ENCODE results near the gene ACOT7.

DNA sequence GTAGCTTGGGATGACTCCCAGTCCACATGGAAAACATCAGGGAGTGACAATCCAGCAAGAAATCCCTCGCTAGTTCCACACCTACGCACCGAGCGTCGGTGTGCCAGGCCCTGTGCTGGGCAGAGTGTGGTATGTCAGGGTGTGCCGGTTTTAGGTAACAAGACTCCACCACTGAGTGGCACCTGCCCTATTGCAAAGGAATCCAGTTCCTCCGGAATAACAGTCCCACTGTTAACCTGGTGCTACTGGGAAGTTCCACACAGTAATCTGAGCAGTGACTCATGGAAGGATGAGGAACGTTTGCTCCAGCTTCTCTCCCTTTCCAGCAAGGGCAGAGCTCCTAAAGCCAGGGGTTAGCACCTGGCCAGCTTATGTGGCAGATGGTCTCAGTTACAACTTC lies 173.3 kb downstream of the ACOT7 start:
- TF ChIP-seq, protein P1, sequence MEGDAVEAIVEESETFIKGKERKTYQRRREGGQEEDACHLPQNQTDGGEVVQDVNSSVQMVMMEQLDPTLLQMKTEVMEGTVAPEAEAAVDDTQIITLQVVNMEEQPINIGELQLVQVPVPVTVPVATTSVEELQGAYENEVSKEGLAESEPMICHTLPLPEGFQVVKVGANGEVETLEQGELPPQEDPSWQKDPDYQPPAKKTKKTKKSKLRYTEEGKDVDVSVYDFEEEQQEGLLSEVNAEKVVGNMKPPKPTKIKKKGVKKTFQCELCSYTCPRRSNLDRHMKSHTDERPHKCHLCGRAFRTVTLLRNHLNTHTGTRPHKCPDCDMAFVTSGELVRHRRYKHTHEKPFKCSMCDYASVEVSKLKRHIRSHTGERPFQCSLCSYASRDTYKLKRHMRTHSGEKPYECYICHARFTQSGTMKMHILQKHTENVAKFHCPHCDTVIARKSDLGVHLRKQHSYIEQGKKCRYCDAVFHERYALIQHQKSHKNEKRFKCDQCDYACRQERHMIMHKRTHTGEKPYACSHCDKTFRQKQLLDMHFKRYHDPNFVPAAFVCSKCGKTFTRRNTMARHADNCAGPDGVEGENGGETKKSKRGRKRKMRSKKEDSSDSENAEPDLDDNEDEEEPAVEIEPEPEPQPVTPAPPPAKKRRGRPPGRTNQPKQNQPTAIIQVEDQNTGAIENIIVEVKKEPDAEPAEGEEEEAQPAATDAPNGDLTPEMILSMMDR (IDR thresholded peaks at IDR 0.05), result no peak
- TF ChIP-seq SIN3A (IDR thresholded peaks at IDR 0.05; ENCODE audit: borderline replicate concordance, insufficient read depth, low read depth, low read length) (no peak), POLR2AphosphoS5 (IDR thresholded peaks at IDR 0.05; ENCODE audit: low read depth, low read length) (no peak; the same call in 1 of the 2 replicates), TCF7L2 (IDR thresholded peaks at IDR 0.05; ENCODE audit: low read depth, low read length) (no peak)
- TF ChIP-seq, protein P2, sequence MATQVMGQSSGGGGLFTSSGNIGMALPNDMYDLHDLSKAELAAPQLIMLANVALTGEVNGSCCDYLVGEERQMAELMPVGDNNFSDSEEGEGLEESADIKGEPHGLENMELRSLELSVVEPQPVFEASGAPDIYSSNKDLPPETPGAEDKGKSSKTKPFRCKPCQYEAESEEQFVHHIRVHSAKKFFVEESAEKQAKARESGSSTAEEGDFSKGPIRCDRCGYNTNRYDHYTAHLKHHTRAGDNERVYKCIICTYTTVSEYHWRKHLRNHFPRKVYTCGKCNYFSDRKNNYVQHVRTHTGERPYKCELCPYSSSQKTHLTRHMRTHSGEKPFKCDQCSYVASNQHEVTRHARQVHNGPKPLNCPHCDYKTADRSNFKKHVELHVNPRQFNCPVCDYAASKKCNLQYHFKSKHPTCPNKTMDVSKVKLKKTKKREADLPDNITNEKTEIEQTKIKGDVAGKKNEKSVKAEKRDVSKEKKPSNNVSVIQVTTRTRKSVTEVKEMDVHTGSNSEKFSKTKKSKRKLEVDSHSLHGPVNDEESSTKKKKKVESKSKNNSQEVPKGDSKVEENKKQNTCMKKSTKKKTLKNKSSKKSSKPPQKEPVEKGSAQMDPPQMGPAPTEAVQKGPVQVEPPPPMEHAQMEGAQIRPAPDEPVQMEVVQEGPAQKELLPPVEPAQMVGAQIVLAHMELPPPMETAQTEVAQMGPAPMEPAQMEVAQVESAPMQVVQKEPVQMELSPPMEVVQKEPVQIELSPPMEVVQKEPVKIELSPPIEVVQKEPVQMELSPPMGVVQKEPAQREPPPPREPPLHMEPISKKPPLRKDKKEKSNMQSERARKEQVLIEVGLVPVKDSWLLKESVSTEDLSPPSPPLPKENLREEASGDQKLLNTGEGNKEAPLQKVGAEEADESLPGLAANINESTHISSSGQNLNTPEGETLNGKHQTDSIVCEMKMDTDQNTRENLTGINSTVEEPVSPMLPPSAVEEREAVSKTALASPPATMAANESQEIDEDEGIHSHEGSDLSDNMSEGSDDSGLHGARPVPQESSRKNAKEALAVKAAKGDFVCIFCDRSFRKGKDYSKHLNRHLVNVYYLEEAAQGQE (IDR thresholded peaks at IDR 0.05; ENCODE audit: insufficient read depth in 1 of 2, low read depth in 2 of 2, low read length in 1 of 2), result no peak

Measured in Panc1 (cell line).